C1 segment of cervical spinal cord (tissue), 14 donors: ENCODE data around the gene PDE10A.
"Not testable (repeated sequence)": the region's sequence is repeated elsewhere in the genome, so short reads cannot be mapped to it uniquely, and the experiment has no call there.

Experiments used
- DNase-seq, 14 donors: peaks; one replicate each; lab custom pipeline; 2025; lab: John Stamatoyannopoulos, UW

PDE10A gene

GRCh38 chr6:165478581-165478980 lies 184.5 kb downstream of the PDE10A start:
- no peak for DNase-seq

GRCh38 chr6:165469483-165469882 lies 193.6 kb downstream of the PDE10A start:
- no peak for DNase-seq

GRCh38 chr6:165468340-165469235 lies 194.5 kb downstream of the PDE10A start:
- no peak for DNase-seq

GRCh38 chr6:165463499-165463898 lies 199.5 kb downstream of the PDE10A start:
- DNase-seq, result not testable (repeated sequence)

GRCh38 chr6:165459605-165460301 lies 203.3 kb downstream of the PDE10A start:
- not testable (repeated sequence) for DNase-seq

- no peak for DNase-seq
Observed at GRCh38 chr6:165458134-165458533, 204.9 kb downstream of the PDE10A start.

- DNase-seq, result no peak
Observed at GRCh38 chr6:165456286-165456685, 206.8 kb downstream of the PDE10A start.

- DNase-seq, result no peak
Observed at GRCh38 chr6:165455488-165455887, 207.6 kb downstream of the PDE10A start.

- DNase-seq, result no peak
Observed at GRCh38 chr6:165453395-165453794, 209.6 kb downstream of the PDE10A start.

- no peak for DNase-seq
Observed at GRCh38 chr6:165451838-165452237, 211.2 kb downstream of the PDE10A start.

- no peak for DNase-seq
Observed at GRCh38 chr6:165448210-165448609, 214.8 kb downstream of the PDE10A start.

GRCh38 chr6:165447141-165447540 lies 215.9 kb downstream of the PDE10A start:
- DNase-seq, result no peak

GRCh38 chr6:165446331-165446730 lies 216.7 kb downstream of the PDE10A start:
- DNase-seq, result no peak

GRCh38 chr6:165443462-165443861 lies 219.6 kb downstream of the PDE10A start:
- DNase-seq, result no peak

- no peak for DNase-seq
Observed at GRCh38 chr6:165441181-165441580, 221.9 kb downstream of the PDE10A start.

GRCh38 chr6:165439928-165440554 lies 223.0 kb downstream of the PDE10A start:
- peak in 1 of 14 donors; percentile 12 for DNase-seq

- DNase-seq, result no peak
Observed at GRCh38 chr6:165426892-165427291, 236.1 kb downstream of the PDE10A start.

- DNase-seq, result no peak
Observed at GRCh38 chr6:165422192-165422591, 240.8 kb downstream of the PDE10A start.

GRCh38 chr6:165417278-165417865 lies 245.7 kb downstream of the PDE10A start:
- no peak for DNase-seq

GRCh38 chr6:165404697-165405096 lies 258.3 kb downstream of the PDE10A start:
- DNase-seq, result no peak

- DNase-seq, result no peak
Observed at GRCh38 chr6:165404296-165404695, 258.7 kb downstream of the PDE10A start.

- DNase-seq, result no peak
Observed at GRCh38 chr6:165403006-165403595, 259.9 kb downstream of the PDE10A start.
